Bronchial epithelial cell (primary cell): ENCODE data around the gene AKTIP. TPM values are rescaled to one million over a fixed set of nuclear protein-coding genes. Genes with fewer than 3 reads are reported as not detected.
A peak's percentile ranks its signal among the peaks of the same experiment; 100 is the strongest.

Experiments
- DNase-seq: peaks from one replicate; pipeline ENCODE4 v3.0.0-alpha.2; 2010; ENCODE audit warnings: low read depth
- FAIRE-seq: peaks from 2 replicates; lab custom pipeline; 2011; peaks lifted over from hg19 to GRCh38; lab: Jason Lieb, UNC
- H3K27me3 ChIP-seq: 2 replicates; pipeline ENCODE4 v1.5.1; 2011; ENCODE audit warnings: low read length; ENCODE audit not compliant: control insufficient read depth, insufficient read depth
- H3K36me3 ChIP-seq: 2 replicates; pipeline ENCODE4 v1.5.1; 2011; ENCODE audit warnings: low read length; ENCODE audit not compliant: control insufficient read depth, insufficient read depth
- H3K4me3 ChIP-seq: 2 replicates; pipeline ENCODE4 v1.5.1; 2011; ENCODE audit warnings: mild to moderate bottlenecking, low read depth, low read length, control low read depth
- total RNA-seq: library from RNA; depleted of rRNA; stranded (reverse); fragments of >200 nt; gene quantifications from 2 replicates; pipeline ENCODE4 v1.2.1, GENCODE V29; 2014
- TF ChIP-seq, protein P1 (sequence below): IDR thresholded peaks from 2 replicates; pipeline ENCODE4 v1.5.1; 2011; ENCODE audit warnings: mild to moderate bottlenecking, moderate library complexity, low read length, control low read depth, inconsistent platforms; ENCODE audit not compliant: insufficient read depth, severe bottlenecking

AKTIP gene
- total RNA-seq, 1 donor from 2014 or later: 50.5 TPM

DNA sequence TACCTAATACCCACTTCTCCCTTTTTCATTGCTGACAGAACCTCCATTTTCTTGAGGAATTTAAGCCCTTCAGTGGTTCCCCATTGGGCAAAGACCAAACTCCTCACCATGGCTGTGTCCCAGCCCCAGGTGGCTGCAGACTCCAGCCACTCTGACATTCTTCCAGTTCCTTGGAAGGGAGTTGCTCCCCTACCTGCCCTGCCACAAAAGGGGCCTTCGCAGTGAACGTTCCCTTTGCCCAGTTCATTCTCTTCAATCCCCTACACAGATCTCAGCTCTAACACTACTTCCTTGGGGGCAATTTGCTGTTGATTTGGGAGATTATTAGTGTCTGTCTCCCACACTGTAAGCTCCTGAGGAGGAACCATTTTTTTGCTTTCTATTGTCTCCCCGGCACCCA, 3.2 kb upstream of the AKTIP start:
- Histone ChIP-seq H3K36me3 (no peaks in the 10 kb centered on the region), H3K4me3 (no peak overlapping the region), H3K27me3 (no peaks in the 10 kb centered on the region)
- TF ChIP-seq, protein P1, sequence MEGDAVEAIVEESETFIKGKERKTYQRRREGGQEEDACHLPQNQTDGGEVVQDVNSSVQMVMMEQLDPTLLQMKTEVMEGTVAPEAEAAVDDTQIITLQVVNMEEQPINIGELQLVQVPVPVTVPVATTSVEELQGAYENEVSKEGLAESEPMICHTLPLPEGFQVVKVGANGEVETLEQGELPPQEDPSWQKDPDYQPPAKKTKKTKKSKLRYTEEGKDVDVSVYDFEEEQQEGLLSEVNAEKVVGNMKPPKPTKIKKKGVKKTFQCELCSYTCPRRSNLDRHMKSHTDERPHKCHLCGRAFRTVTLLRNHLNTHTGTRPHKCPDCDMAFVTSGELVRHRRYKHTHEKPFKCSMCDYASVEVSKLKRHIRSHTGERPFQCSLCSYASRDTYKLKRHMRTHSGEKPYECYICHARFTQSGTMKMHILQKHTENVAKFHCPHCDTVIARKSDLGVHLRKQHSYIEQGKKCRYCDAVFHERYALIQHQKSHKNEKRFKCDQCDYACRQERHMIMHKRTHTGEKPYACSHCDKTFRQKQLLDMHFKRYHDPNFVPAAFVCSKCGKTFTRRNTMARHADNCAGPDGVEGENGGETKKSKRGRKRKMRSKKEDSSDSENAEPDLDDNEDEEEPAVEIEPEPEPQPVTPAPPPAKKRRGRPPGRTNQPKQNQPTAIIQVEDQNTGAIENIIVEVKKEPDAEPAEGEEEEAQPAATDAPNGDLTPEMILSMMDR: no peak
- FAIRE-seq: no peak
- no peak for DNase-seq

DNA sequence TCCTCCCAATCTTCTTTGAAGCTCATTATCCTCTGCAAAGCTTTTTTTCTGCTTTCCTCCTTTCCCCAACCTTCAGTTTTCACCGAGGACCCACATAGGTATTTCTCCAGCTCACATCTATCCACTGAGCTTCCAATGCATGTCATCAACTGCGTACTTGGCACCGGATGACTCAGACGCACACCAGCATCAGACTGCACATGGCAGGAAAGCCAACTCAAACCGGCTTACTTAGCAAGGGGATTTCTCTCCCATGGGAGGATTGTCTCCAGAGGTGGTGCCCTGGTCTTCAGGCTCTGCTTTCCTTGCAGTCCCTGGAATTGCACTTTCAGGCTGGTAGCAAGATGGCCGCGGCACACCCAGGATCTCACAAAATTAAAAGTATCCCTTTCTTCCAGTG, 1.7 kb upstream of the AKTIP start:
- DNase-seq (peak; percentile 55), FAIRE-seq (no peak)
- H3K36me3 ChIP-seq: no peaks in the 10 kb centered on the region
- H3K27me3 ChIP-seq: no peaks in the 10 kb centered on the region
- TF ChIP-seq, protein P1: no peak
- H3K4me3 ChIP-seq: no peak overlapping the region

DNA sequence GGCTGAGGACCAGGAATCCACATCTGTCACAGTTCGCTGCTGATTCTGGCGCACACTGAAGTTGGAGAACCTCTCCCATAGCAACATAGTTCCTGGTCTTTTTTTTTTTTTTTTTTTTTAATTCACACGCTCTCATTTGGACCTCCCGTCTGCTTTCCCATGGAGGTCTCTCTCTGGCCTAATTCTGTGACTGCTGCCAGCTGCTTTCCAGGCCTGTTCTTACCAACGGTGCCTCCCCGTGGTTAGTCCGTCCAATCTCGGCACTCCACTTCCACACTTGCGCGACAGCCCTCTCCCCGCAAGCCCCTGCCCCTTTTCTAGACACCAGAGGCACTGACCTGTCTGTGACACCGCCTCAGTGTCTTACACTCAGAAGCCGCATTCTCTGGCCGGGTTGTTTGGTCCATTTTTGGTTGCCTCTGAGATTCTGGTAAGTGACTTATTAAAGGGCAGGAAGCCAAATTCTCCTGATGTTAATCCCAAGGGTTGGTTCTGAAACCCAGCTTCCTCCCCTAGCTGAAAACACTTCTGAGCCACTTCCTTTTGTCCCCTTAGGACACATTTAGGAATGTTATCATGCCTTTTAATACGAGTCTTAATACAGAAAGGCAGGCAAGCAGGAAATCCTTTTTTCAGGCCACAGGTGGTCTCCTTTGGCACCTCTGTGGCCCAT, 1.1 kb upstream of the AKTIP start:
- TF ChIP-seq, protein P1: no peak
- H3K4me3 ChIP-seq: peak overlapping the region; percentile 61
- H3K36me3 ChIP-seq: no peaks in the 10 kb centered on the region
- FAIRE-seq: no peak
- DNase-seq: no peak
- H3K27me3 ChIP-seq: no peaks in the 10 kb centered on the region

DNA sequence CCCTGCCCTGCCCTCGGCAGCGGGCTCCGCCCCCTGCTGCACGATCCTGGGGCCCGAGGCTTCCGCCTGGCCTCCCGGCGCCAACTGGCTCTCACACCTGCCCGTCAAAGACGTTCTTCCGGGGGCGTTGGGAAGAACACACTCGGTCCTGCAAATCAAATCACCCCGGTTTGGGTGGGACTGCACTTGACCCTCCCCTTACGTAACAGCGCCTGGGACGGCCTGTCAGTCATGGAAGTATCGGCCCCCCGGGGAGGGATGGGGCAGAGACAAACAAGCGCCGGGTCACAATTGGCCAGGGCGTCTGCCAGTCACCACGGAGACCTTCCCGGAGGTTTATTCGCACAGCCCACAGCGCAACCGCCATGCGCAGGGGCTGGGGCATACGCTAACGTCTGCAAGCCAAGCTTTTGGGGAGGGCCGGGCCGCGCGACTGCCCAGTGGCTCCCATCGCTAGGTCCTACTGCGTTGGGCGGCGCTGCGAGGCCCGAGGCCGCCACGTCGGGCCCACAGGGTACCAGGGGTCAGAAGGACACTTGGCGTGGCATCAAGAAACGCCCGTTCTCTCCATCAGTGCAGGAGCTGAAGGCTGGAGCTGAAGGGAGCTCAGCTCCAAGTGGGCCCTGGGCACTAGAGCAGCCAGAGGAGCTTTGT, 388 bp upstream of the AKTIP start:
- Histone ChIP-seq H3K27me3 (no peaks in the 10 kb centered on the region), H3K36me3 (peaks cover 1% of the 10 kb centered on the region), H3K4me3 (peak overlapping the region; percentile 80)
- DNase-seq: peak; percentile 100
- TF ChIP-seq, protein P1: no peak
- no peak for FAIRE-seq

DNA sequence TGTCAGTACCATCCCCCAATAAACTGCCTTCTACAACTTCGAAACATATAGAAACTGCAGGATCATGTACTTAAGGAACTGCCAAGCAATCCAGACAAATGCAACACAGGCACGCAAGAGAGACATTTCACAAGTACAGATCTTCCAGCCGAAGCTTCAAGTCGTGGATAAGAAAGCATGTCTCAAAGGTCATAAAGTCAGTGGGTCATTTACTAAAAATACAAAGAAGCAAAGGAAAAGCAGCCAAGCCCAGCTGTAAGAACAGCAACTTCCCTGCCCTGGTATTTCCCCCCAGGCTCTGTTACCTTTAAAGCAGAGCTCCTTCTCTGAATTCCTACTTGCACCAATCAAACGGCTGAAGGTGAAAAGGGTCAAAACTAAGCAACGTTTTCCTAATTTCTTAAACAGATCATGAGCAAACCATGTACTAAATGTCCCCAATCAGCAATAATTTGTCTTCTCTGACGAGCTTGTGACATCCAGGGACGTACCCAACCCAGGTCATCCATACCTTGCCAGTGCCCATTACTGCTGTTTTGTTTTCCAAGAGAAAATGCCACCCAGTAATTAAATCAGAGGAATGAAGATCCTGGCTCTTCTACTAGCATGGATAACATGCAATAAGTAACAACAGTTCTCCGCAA, 1.7 kb downstream of the AKTIP start:
- H3K4me3 ChIP-seq: peak overlapping the region; percentile 80
- H3K27me3 ChIP-seq: no peaks in the 10 kb centered on the region
- FAIRE-seq (no peak), DNase-seq (no peak)
- TF ChIP-seq, protein P1: no peak
- peaks cover 6% of the 10 kb centered on the region for H3K36me3 ChIP-seq
